SK-MEL-5 (cell line): ENCODE results near the gene ADISSP. TPM values are rescaled to one million over a fixed set of nuclear protein-coding genes. Genes with fewer than 3 reads are reported as not detected.

Experiments
- DNase-seq: peaks from one replicate; pipeline ENCODE4 v3.0.0-alpha.2; 2016; ENCODE audit warnings: low read depth, low spot score
- in situ Hi-C: cut with HindIII; loops from 2 replicates; pipeline ENCODE4 v1.10.0; 2016; ENCODE audit warnings: low sequenced_read_pairs, high pct_unique_total_duplicates, low pct_unique_long_range_greater_than_20kb
- total RNA-seq: library from RNA; depleted of rRNA; stranded (reverse); fragments of >200 nt; shearing (Covaris generic); gene quantifications from 2 replicates; pipeline ENCODE4 v1.2.3, GENCODE V29; 2014; rRNA removed

Gene ADISSP
- total RNA-seq, 1 experiment from 2014 or later: 69.7 TPM

GRCh38 chr20:3716195-3716834 is 51.2 kb downstream of the ADISSP start:
- DNase-seq: peak; percentile 81
- in situ Hi-C loops: no loop called here

GRCh38 chr20:3714092-3714491 is 53.5 kb downstream of the ADISSP start:
- no peak for DNase-seq
- in situ Hi-C loops: no loop called here

GRCh38 chr20:3712279-3712873 is 55.2 kb downstream of the ADISSP start, which contains the start of gene SIGLEC1:
Gene SIGLEC1 (minus strand): TSS chr20:3712600. CDS start chr20:3707128, 5,472 bp downstream.
- in situ Hi-C loops: no loop called here
- DNase-seq: no peak

DNA sequence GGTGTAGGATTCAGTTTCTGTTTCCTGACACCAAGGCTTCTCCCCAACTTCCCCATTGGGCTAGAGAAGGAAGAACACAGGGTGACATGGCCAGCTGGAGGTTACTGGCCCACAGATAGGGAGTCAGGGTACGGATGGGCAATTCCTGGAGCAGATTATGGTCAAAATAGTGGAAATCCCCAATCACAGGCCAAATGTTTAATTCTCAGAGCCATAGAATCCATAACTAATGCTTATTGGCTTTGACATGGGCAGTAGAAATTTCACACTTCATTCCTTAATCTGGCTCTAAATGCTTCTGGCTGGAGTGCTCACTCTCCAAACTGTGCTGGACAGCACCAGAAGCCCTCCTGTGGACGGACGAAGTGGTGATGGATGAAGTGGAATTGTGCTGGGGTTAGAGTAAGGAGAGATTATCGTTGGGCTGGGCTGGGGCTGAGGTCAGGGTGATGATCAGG is 56.0 kb downstream of the ADISSP start:
- DNase-seq: no peak
- in situ Hi-C loops: no loop called here

- DNase-seq: peak; percentile 68
- in situ Hi-C loops: no loop called here
These were observed 56.7 kb downstream of the ADISSP start for GRCh38 chr20:3710703-3711483.

DNA sequence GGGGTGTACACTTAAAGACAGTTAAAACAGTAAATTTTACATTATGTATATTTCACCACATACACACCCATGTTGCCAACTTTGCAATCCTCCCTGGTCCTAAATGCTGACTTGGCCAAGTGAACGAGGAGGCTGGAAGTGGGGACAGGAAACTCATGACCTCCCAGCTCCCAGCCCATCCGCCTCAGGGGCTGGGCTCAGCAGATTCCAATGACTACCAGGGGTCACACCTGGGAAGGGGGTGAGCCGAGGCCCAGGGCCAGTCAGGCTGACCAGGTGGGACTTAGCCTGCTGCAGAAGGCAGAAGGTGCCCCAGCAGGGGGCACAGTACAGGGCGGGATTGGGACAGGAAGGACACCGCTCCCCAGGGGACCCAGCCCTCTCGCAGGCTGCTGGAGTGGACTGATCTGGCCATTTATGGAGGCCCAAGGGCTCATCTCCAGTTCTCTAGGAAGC is 57.5 kb downstream of the ADISSP start:
- DNase-seq: peak; percentile 18
- in situ Hi-C loops: no loop called here

- DNase-seq: no peak
- in situ Hi-C loops: no loop called here
These were observed 60.0 kb downstream of the ADISSP start for GRCh38 chr20:3707508-3707899.

GRCh38 chr20:3706774-3707507 is 60.6 kb downstream of the ADISSP start:
- DNase-seq: no peak
- in situ Hi-C loops: no loop called here

DNA sequence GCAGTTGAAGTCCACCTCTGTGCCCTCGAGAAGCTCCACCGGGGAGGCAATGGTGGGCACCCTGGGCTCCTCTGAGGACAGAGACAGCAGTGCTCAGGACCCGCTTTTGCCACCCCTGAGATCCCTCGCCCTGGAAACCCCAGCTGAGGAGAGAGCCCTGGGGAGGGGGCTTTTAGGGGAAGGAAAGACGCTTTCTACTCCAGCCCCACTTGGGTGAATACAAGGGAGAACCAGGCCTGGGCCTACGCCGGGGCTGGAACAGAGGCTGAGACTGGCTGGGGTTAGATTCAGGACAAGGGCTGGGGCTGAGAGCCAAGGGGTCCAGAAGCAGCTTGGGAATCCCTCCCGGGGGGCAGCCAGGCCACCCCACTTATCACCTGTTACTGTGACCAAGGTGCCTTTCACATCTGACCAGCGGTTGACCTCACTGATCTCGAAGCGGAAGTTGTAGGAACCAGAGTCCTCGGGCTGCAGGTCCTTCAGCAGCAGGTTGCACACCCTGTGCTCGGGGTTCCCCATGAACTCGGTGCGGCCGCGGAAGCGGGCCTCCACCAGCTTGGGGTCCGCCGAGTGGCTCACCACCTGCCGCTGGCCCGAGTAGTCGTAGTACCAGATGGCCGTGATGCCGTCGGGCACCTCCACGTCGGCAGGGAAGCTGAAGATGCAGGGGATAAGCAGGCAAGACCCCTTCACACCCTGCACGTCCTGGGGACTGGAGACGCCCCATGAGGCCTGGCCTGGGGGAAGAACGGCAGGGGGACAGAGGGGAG is 61.4 kb downstream of the ADISSP start:
- in situ Hi-C loops: no loop called here
- DNase-seq: no peak

DNA sequence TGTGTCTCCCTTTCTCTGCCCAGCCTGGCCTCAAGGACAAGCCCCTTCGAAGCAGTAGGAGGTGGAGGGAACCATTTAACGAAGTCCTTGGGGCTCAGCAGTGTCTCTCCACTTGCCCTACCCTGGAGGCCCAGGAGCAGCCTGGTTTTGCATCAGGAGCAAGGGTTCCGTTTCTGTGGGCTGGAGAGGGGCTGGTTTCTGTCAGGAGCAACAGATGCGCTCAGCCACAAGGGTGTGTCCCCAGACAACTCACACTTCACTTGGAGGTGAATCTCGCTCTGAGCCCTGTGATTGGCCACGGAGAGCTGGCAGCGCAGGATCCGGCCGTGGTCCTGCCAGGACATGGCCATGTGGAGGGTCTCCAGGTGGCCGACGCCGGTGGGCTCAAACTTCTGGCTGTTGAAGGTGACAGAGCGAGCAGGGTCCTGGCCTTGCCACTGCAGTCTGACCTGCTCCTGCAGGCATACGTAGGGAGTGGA is 62.0 kb downstream of the ADISSP start:
- no peak for DNase-seq
- in situ Hi-C loops: no loop called here

- in situ Hi-C loops: no loop called here
- peak; percentile 44 for DNase-seq
These were observed 63.5 kb downstream of the ADISSP start for GRCh38 chr20:3704087-3704486.

Other genes starting within 250 kb of the ADISSP start
- gene GFRA4, start 104.4 kb downstream of the ADISSP start, total RNA-seq: not detected in 2 replicates
- gene ADAM33, start 85.7 kb downstream of the ADISSP start, total RNA-seq: not detected in 2 replicates
- not detected in 2 replicates for gene SIGLEC1, start 55.2 kb downstream of the ADISSP start, total RNA-seq
- 0.21 TPM in 1 of 2 replicates, not detected in the other for gene HSPA12B, start 35.1 kb downstream of the ADISSP start, total RNA-seq
- gene SPEF1, start 13.7 kb upstream of the ADISSP start, total RNA-seq: 0.40 TPM in 1 of 2 replicates, not detected in the other
- gene CENPB, start 19.0 kb upstream of the ADISSP start, total RNA-seq: 107 and 115 TPM in 2 replicates
- 60.7 and 67.1 TPM in 2 replicates for gene CDC25B, start 28.6 kb upstream of the ADISSP start, total RNA-seq
- gene AP5S1, start 52.8 kb upstream of the ADISSP start, total RNA-seq: 27.0 and 29.2 TPM in 2 replicates
- gene MAVS, start 79.1 kb upstream of the ADISSP start, total RNA-seq: 23.9 and 27.0 TPM in 2 replicates
- 62.8 and 63.7 TPM in 2 replicates for gene PANK2, start 121.6 kb upstream of the ADISSP start, total RNA-seq
- 9.4 and 11.8 TPM in 2 replicates for gene RNF24, start 247.8 kb upstream of the ADISSP start, total RNA-seq